H1 (cell line): ENCODE measurements around the gene CCDC171. TPM values are rescaled to one million over a fixed set of nuclear protein-coding genes. Genes with fewer than 3 reads are reported as not detected.

Experiments
- CTCF ChIA-PET: fragments of 300-600 bp; sonication (Branson Sonifier 250); formaldehyde crosslinking; loops from one replicate; lab custom pipeline; 2021; ENCODE audit not compliant: partially characterized antibody; lab: Charles Lee
- POLR2A ChIA-PET: fragments of 300-600 bp; sonication (Branson Sonifier 250); formaldehyde crosslinking; loops from one replicate; lab custom pipeline; 2021; ENCODE audit warnings: inconsistent platforms; ENCODE audit not compliant: partially characterized antibody; lab: Charles Lee
- DNase-seq, 2 experiments: peaks; one replicate each; pipeline versions ENCODE4 v3.0.0 to v3.0.0-alpha.2; 2010 to 2022; ENCODE audit warnings: low spot score in 2 of 2, low read depth in 1 of 2, mixed read lengths in 1 of 2
- FAIRE-seq: peaks from 2 replicates; lab custom pipeline; 2011; peaks lifted over from hg19 to GRCh38; lab: Jason Lieb, UNC
- H2AFZ ChIP-seq: 2 replicates; pipeline ENCODE4 v1.8.1; 2012; ENCODE audit warnings: low read length, inconsistent platforms
- H2AK5ac ChIP-seq: 2 replicates; pipeline ENCODE4 v1.6.1; 2013; ENCODE audit warnings: low read depth, low read length
- H2BK120ac ChIP-seq: replicated peaks from 2 replicates; pipeline ENCODE3; 2013; ENCODE audit warnings: low read depth, low read length, inconsistent platforms
- H2BK12ac ChIP-seq: 2 replicates; pipeline ENCODE4 v1.6.1; 2013; ENCODE audit warnings: low read depth, low read length
- H2BK15ac ChIP-seq: 2 replicates; pipeline ENCODE4 v1.6.1; 2013; ENCODE audit warnings: low read length
- H2BK20ac ChIP-seq: 2 replicates; pipeline ENCODE4 v1.6.1; 2013; ENCODE audit warnings: low read length
- H2BK5ac ChIP-seq: 2 replicates; pipeline ENCODE4 v1.6.1; 2013; ENCODE audit warnings: low read depth, low read length
- H3K14ac ChIP-seq: 2 replicates; pipeline ENCODE4 v1.6.1; 2013; ENCODE audit warnings: inconsistent platforms; ENCODE audit not compliant: insufficient read length
- H3K18ac ChIP-seq: 2 replicates; pipeline ENCODE4 v1.6.1; 2013; ENCODE audit warnings: low read length; ENCODE audit errors: extremely low read depth
- H3K23ac ChIP-seq: 2 replicates; pipeline ENCODE4 v1.6.1; 2013; ENCODE audit warnings: inconsistent platforms; ENCODE audit not compliant: insufficient read length
- H3K23me2 ChIP-seq: 2 replicates; pipeline ENCODE4 v1.6.1; 2013; ENCODE audit warnings: low read depth, low read length
- H3K27ac ChIP-seq: 2 replicates; pipeline ENCODE4 v1.6.1; 2011; ENCODE audit warnings: low read depth, low read length, inconsistent platforms
- H3K27me3 ChIP-seq, 4 experiments: replicated peaks in 1 of 4; 1 replicate in 1 of 4; 2 replicates in 3 of 4; pipeline versions ENCODE4 v1.6.1 to v1.8.1; 2011 to 2013; ENCODE audit warnings: low read length in 3 of 4, mild to moderate bottlenecking in 3 of 4, inconsistent platforms in 2 of 4, mixed read lengths in 2 of 4, moderate library complexity in 1 of 4; ENCODE audit not compliant: control insufficient read depth in 3 of 4, insufficient read depth in 3 of 4; ENCODE audit errors: extremely low read depth in 1 of 4
- H3K36me3 ChIP-seq, 4 experiments: 2 replicates each; pipeline versions ENCODE4 v1.6.1 to v1.8.1; 2011 to 2013; ENCODE audit warnings: mild to moderate bottlenecking in 4 of 4, low read length in 3 of 4, moderate library complexity in 2 of 4, control low read depth in 1 of 4, inconsistent platforms in 1 of 4; ENCODE audit not compliant: insufficient read depth in 4 of 4, control insufficient read depth in 2 of 4
- H3K4ac ChIP-seq: replicated peaks from 2 replicates; pipeline ENCODE3; 2013; ENCODE audit warnings: low read length, low read depth, mixed read lengths, inconsistent platforms; ENCODE audit not compliant: insufficient read length
- H3K4me1 ChIP-seq, 4 experiments: replicated peaks in 1 of 4; 1 replicate in 1 of 4; 2 replicates in 3 of 4; pipeline versions ENCODE4 v1.6.1 to v1.8.1; 2011 to 2013; ENCODE audit warnings: low read length in 3 of 4, inconsistent platforms in 2 of 4, mixed read lengths in 1 of 4; ENCODE audit not compliant: insufficient read depth in 4 of 4, control insufficient read depth in 3 of 4
- H3K4me2 ChIP-seq, 2 experiments: 2 replicates each; pipeline versions ENCODE4 v1.6.1 to v1.8.1; 2011 to 2013; ENCODE audit warnings: low read depth in 2 of 2, low read length in 2 of 2, control low read depth in 1 of 2, inconsistent platforms in 1 of 2, mild to moderate bottlenecking in 1 of 2; ENCODE audit not compliant: insufficient read depth in 1 of 2
- H3K4me3 ChIP-seq, 4 experiments: fragments of 200-600, 300-600 bp in 1 of 4; sonication (generic), shearing (Covaris generic), sonication (Bioruptor Twin) in 1 of 4; 2 replicates each; pipeline versions ENCODE4 v1.5.1 to v1.8.1; 2011 to 2016; ENCODE audit warnings: low read length in 4 of 4, low read depth in 3 of 4, control low read depth in 2 of 4, inconsistent platforms in 2 of 4, mild to moderate bottlenecking in 2 of 4, mixed read lengths in 1 of 4, moderate library complexity in 1 of 4; ENCODE audit not compliant: insufficient read depth in 2 of 4; ENCODE audit errors: extremely low read depth in 1 of 4
- H3K56ac ChIP-seq: replicated peaks from 2 replicates; pipeline ENCODE3; 2013; ENCODE audit warnings: low read depth, mild to moderate bottlenecking, mixed read lengths, low read length, inconsistent platforms; ENCODE audit not compliant: insufficient read length
- H3K79me1 ChIP-seq: 2 replicates; pipeline ENCODE4 v1.6.1; 2013; ENCODE audit warnings: low read depth, low read length, control low read depth
- H3K79me2 ChIP-seq, 2 experiments: 2 replicates each; pipeline versions ENCODE4 v1.6.1 to v1.8.1; 2012 to 2013; ENCODE audit warnings: low read length in 2 of 2, mild to moderate bottlenecking in 2 of 2, inconsistent platforms in 1 of 2; ENCODE audit not compliant: insufficient read depth in 2 of 2, control insufficient read depth in 1 of 2
- H3K9ac ChIP-seq, 4 experiments: replicated peaks in 1 of 4; 1 replicate in 1 of 4; 2 replicates in 3 of 4; pipeline versions ENCODE4 v1.6.1 to v1.8.1; 2011 to 2013; ENCODE audit warnings: low read depth in 3 of 4, low read length in 3 of 4, control low read depth in 2 of 4, mild to moderate bottlenecking in 2 of 4, moderate library complexity in 2 of 4, inconsistent platforms in 1 of 4; ENCODE audit errors: extremely low read depth in 1 of 4
- H3K9me3 ChIP-seq, 2 experiments: 2 replicates each; pipeline versions ENCODE4 v1.6.1 to v1.8.1; 2012 to 2013; ENCODE audit warnings: mild to moderate bottlenecking in 2 of 2, moderate library complexity in 2 of 2, control low read depth in 1 of 2, inconsistent platforms in 1 of 2, low read depth in 1 of 2, low read length in 1 of 2, mixed read lengths in 1 of 2; ENCODE audit not compliant: insufficient read depth in 2 of 2
- H4K20me1 ChIP-seq, 2 experiments: replicated peaks in 1 of 2; 2 replicates each; pipeline versions ENCODE3 to v1.8.1; 2011 to 2013; ENCODE audit warnings: inconsistent platforms in 2 of 2, low read length in 2 of 2, mild to moderate bottlenecking in 1 of 2; ENCODE audit not compliant: insufficient read depth in 2 of 2, control insufficient read depth in 1 of 2
- H4K5ac ChIP-seq: 2 replicates; pipeline ENCODE4 v1.6.1; 2013; ENCODE audit warnings: low read length, low read depth, mixed read lengths, inconsistent platforms; ENCODE audit not compliant: insufficient read length
- H4K8ac ChIP-seq: 2 replicates; pipeline ENCODE4 v1.8.0; 2013; ENCODE audit warnings: mild to moderate bottlenecking, moderate library complexity, low read length, inconsistent platforms; ENCODE audit not compliant: insufficient read depth; ENCODE audit errors: extremely low read depth
- H4K91ac ChIP-seq: replicated peaks from 2 replicates; pipeline ENCODE3; 2013; ENCODE audit warnings: low read length, mixed read lengths, inconsistent platforms; ENCODE audit not compliant: insufficient read length
- BCL11A ChIP-seq, 2 experiments: IDR thresholded peaks; one replicate each; pipeline ENCODE4 v1.6.1; 2011; ENCODE audit warnings: low read depth in 2 of 2, low read length in 2 of 2, mild to moderate bottlenecking in 2 of 2
- CHD2 ChIP-seq: IDR thresholded peaks from 2 replicates; pipeline ENCODE4 v1.6.1; 2012; ENCODE audit warnings: low read length, improper control_type of control experiment
- HDAC2 ChIP-seq, 2 experiments: fragments of 300-600 bp in 1 of 2; sonication (generic) in 1 of 2; IDR thresholded peaks; 2 replicates each; pipeline ENCODE4 v1.6.1; 2011 to 2012; ENCODE audit warnings: low read depth in 2 of 2, low read length in 2 of 2, mild to moderate bottlenecking in 2 of 2, moderate library complexity in 2 of 2, borderline replicate concordance in 1 of 2, inconsistent platforms in 1 of 2
- NANOG ChIP-seq: IDR thresholded peaks from 2 replicates; pipeline ENCODE4 v1.6.1; 2011; ENCODE audit warnings: low read length, low read depth, mild to moderate bottlenecking, inconsistent platforms; ENCODE audit not compliant: insufficient read depth, poor library complexity, severe bottlenecking
- RNF2 ChIP-seq: fragments of 200-900, 300-1000 bp; sonication (generic); IDR thresholded peaks from 2 replicates; pipeline ENCODE4 v1.7.1; 2016; ENCODE audit warnings: borderline replicate concordance, low read depth, mild to moderate bottlenecking, antibody characterized with exemption, low read length; ENCODE audit not compliant: poor library complexity, severe bottlenecking; ENCODE audit errors: missing control alignments
- WGBS, 2 experiments: shearing (Covaris generic) in 1 of 2; methylation state at CpG; one replicate each; pipeline versions ENCODE4 v1.1.6 to v1.1.7; 2013 to 2015; ENCODE audit warnings: low lambda C conversion rate in 2 of 2, mixed read lengths in 2 of 2, inconsistent platforms in 1 of 2, low coverage in 1 of 2, missing lambda C conversion rate in 1 of 2; ENCODE audit not compliant: insufficient replicate concordance in 2 of 2, insufficient coverage in 1 of 2, insufficient read length in 1 of 2; ENCODE audit errors: extremely low coverage in 1 of 2, missing lambda C conversion rate in 1 of 2; 5-methylcytosine and 5-hydroxymethylcytosine counted together
- polyA plus RNA-seq, 7 experiments: library from polyadenylated mRNA; depleted of rRNA in 3 of 7; stranded (reverse) in 5 of 7; unstranded in 2 of 7; fragments of >200 nt in 5 of 7; fragments of 200-250 nt in 2 of 7; gene quantifications; 1 replicate in 5 of 7; 2 replicates in 1 of 7; 4 replicates in 1 of 7; pipeline versions ENCODE4 v1.2.1 to v1.2.3, GENCODE V29; 2011 to 2013; ENCODE audit warnings: missing spikeins in 2 of 7, mixed read lengths in 2 of 7
- total RNA-seq: library from RNA; stranded (reverse); fragmentation: NEBNext Ultra II Directional; extraction: Animal tissue kit (Norgen Biotek cat#: 25700); gene quantifications from 2 replicates; pipeline ENCODE4 v1.2.1, GENCODE V29; 2021

CCDC171 gene
- total and polyA plus RNA-seq, 2 of the 8 experiments (the other 6 are each of a cell fraction or from before 2014, with no cell fraction given) = 0.83 to 2.3 TPM

DNA sequence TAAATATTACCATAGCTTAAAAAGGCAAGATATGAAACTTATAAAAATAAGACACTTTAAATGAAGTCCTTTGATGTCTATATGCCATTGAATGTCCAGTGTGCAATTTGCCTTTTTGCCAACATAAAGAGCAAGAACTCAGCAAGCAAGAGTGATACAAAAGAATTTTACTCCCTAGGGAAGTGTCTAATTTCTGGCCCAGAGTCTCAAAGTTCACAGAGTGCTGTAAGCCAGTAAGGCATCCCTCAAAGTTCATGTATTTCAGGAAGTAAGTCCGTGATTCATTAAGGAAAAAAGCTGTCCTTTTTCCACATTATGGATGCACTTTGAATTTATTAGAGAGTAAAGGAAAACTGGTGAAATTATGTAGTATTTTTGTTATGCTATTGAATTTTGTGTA is 185.2 kb downstream of the CCDC171 start:
- H3K18ac ChIP-seq = no peak overlapping the region
- no peak overlapping the region for H2AK5ac ChIP-seq
- no peak overlapping the region for H3K56ac ChIP-seq
- H2BK5ac ChIP-seq = no peak overlapping the region
- H3K4me3 ChIP-seq = no peak overlapping the region
- H3K27ac ChIP-seq = no peak overlapping the region
- no peak for FAIRE-seq
- no peak overlapping the region for H4K91ac ChIP-seq
- WGBS, 2 experiments = 90% methylated on average over 1 of the region's 1 CpG; no CpG with 5 or more reads in 1 of the 2 experiments
- H4K20me1 ChIP-seq = no peaks in the 10 kb centered on the region
- no peaks in the 10 kb centered on the region for H3K79me1 ChIP-seq
- no peak overlapping the region for H3K4me2 ChIP-seq
- H3K4me1 ChIP-seq = no peaks in the 10 kb centered on the region
- H3K36me3 ChIP-seq = no peaks in the 10 kb centered on the region
- no peaks in the 10 kb centered on the region for H3K9me3 ChIP-seq
- H4K8ac ChIP-seq = no peak overlapping the region
- no peak overlapping the region for H2AFZ ChIP-seq
- no peaks in the 10 kb centered on the region for H3K23me2 ChIP-seq
- H3K14ac ChIP-seq = no peak overlapping the region
- H2BK20ac ChIP-seq = no peak overlapping the region
- no peak overlapping the region for H2BK15ac ChIP-seq
- no peak overlapping the region for H3K23ac ChIP-seq
- no peak overlapping the region for H4K5ac ChIP-seq
- no peak overlapping the region for H2BK120ac ChIP-seq
- no peaks in the 10 kb centered on the region for H3K79me2 ChIP-seq
- no peak overlapping the region for H3K9ac ChIP-seq
- H3K4ac ChIP-seq = no peak overlapping the region
- no peak for DNase-seq
- no peaks in the 10 kb centered on the region for H3K27me3 ChIP-seq
- no peak for TF ChIP-seq RNF2
- TF ChIP-seq HDAC2 (IDR thresholded peaks at IDR 0.05; ENCODE audit: borderline replicate concordance in 1 of 2, low read depth in 2 of 2, low read length in 2 of 2) = no peak
- no peak for TF ChIP-seq CHD2
- no peak for TF ChIP-seq BCL11A (IDR thresholded peaks at IDR 0.05; ENCODE audit: low read depth in 2 of 2, low read length in 2 of 2)
- no peak for TF ChIP-seq NANOG
- H2BK12ac ChIP-seq = no peak overlapping the region
- CTCF ChIA-PET = no interaction called here
- POLR2A ChIA-PET = no interaction called here
